Fibroblast of lung (primary cell): ENCODE measurements around the gene COA1.

Experiments
- CTCF ChIP-seq, 2 donors: IDR thresholded peaks in 1 of 2; conservative IDR thresholded peaks in 1 of 2; 1 replicate in 1 of 2; 2 replicates in 1 of 2; pipeline ENCODE4 v1.5.1; 2011 to 2012; ENCODE audit warnings: low read length in 2 of 2, control low read depth in 1 of 2, inconsistent platforms in 1 of 2, low read depth in 1 of 2, mild to moderate bottlenecking in 1 of 2
- EZH2 ChIP-seq: IDR thresholded peaks from 2 replicates; pipeline ENCODE4 v1.5.1; 2012; ENCODE audit warnings: low read length, control low read depth, mild to moderate bottlenecking; ENCODE audit errors: missing control alignments

- TF ChIP-seq CTCF (conservative IDR thresholded peaks at IDR 0.05 in 1 of 2, IDR thresholded peaks at IDR 0.05 in 1 of 2; ENCODE audit: low read depth in 1 of 2, low read length in 2 of 2) (no peak), EZH2 (no peak)
These were observed 8.3 kb upstream of the COA1 start for GRCh38 chr7:43737467-43738127.
